Mesendoderm (in vitro differentiated cells): Measurements from ENCODE around the gene TRIM32.

Experiments used
- DNase-seq: peaks from one replicate; pipeline ENCODE4 v3.0.0; 2013
- H2AK5ac ChIP-seq: 2 replicates; pipeline ENCODE4 v1.6.1; 2013; ENCODE audit warnings: low read length, inconsistent platforms
- H2BK120ac ChIP-seq: 2 replicates; pipeline ENCODE4 v1.6.1; 2013; ENCODE audit warnings: low read depth, mild to moderate bottlenecking, low read length, moderate library complexity, mixed read lengths
- H2BK15ac ChIP-seq: replicated peaks from 2 replicates; pipeline ENCODE4 v1.6.1; 2013; ENCODE audit warnings: low read depth, mild to moderate bottlenecking, moderate library complexity
- H2BK5ac ChIP-seq: 2 replicates; pipeline ENCODE4 v1.6.1; 2013; ENCODE audit warnings: low read length, inconsistent platforms
- H3K18ac ChIP-seq: 2 replicates; pipeline ENCODE4 v1.6.1; 2013; ENCODE audit warnings: mild to moderate bottlenecking, low read length, mixed read lengths
- H3K23ac ChIP-seq: one replicate; pipeline ENCODE4 v1.6.1; 2013; ENCODE audit warnings: low read length
- H3K27ac ChIP-seq: 2 replicates; pipeline ENCODE4 v1.5.1; 2013; ENCODE audit warnings: low read depth, mild to moderate bottlenecking, inconsistent platforms, low read length, moderate library complexity
- H3K27me3 ChIP-seq: 2 replicates; pipeline ENCODE4 v1.6.1; 2013; ENCODE audit warnings: low read length, control low read depth, mild to moderate bottlenecking, inconsistent platforms; ENCODE audit not compliant: insufficient read depth, poor library complexity
- H3K36me3 ChIP-seq: 2 replicates; pipeline ENCODE4 v1.6.1; 2013; ENCODE audit warnings: low read length, inconsistent platforms; ENCODE audit not compliant: control insufficient read depth, insufficient read depth
- H3K4ac ChIP-seq: one replicate; pipeline ENCODE4 v1.6.1; 2013; ENCODE audit warnings: low read depth, mild to moderate bottlenecking, low read length, moderate library complexity
- H3K4me1 ChIP-seq: 2 replicates; pipeline ENCODE4 v1.6.1; 2013; ENCODE audit warnings: low read depth, low read length, inconsistent platforms; ENCODE audit not compliant: control insufficient read depth
- H3K4me2 ChIP-seq: 2 replicates; pipeline ENCODE4 v1.6.1; 2013; ENCODE audit warnings: low read length
- H3K4me3 ChIP-seq: 2 replicates; pipeline ENCODE4 v1.5.1; 2013; ENCODE audit warnings: mild to moderate bottlenecking, low read length
- H3K56ac ChIP-seq: one replicate; pipeline ENCODE4 v1.6.1; 2013; ENCODE audit warnings: low read length
- H3K79me1 ChIP-seq: 2 replicates; pipeline ENCODE4 v1.6.1; 2013; ENCODE audit warnings: low read length, inconsistent platforms
- H3K79me2 ChIP-seq: 2 replicates; pipeline ENCODE4 v1.6.1; 2013; ENCODE audit warnings: mild to moderate bottlenecking, low read length; ENCODE audit not compliant: control insufficient read depth, insufficient read depth
- H3K9ac ChIP-seq: 2 replicates; pipeline ENCODE4 v1.6.1; 2013; ENCODE audit warnings: low read length, inconsistent platforms
- H4K5ac ChIP-seq: one replicate; pipeline ENCODE4 v1.6.1; 2013; ENCODE audit warnings: low read length
- H4K8ac ChIP-seq: one replicate; pipeline ENCODE4 v1.6.1; 2013; ENCODE audit warnings: low read depth, mild to moderate bottlenecking, control low read depth, low read length, moderate library complexity
- WGBS: extraction: QIAGEN DNeasy Blood & Tissue Kit; methylation state at CpG from one replicate; pipeline ENCODE4 v1.1.7; 2013; ENCODE audit warnings: low lambda C conversion rate, missing lambda C conversion rate; ENCODE audit not compliant: insufficient coverage; ENCODE audit errors: extremely low coverage; 5-methylcytosine and 5-hydroxymethylcytosine counted together

Gene TRIM32

DNA sequence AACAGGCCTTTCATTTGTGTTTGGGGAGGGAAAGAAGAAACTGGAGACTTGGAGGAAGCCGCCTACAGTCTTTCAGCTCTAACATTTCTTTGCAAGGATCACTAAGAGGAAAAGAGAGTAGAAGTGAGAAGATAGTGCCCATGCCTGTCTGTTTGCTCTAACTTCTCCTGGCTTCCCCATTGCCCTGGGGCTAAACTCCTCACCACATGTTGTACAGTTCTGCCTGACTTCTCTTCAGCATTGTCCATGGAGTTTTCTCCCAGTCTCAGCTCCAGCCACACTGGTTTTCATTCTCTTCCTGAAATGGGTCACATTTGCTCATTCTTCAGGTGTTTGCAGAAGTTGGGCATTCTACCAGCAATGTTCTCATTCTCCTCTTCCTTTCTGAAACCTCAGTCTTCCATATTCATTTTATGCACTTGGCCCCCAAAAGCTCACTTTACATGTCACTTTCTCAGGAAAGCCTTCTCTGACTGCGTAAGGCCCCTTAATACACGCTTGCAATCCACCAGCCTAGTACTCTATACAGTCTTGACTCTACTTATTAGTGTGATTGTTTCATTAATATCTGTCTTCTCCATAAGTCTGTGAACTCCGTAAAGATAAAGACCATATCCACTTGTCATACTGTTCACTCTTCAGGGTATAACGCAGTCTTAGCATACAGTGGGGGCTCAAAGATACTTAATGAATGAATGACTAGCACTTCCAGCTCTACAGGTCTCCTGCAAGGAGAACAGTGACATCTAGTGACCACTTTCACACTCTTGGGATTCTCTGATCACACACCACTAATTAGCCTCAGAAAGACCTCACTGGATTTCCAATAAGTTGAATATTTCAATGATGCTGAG is 40.2 kb upstream of the TRIM32 start:
- WGBS, result no CpG with 5 or more reads among the region's 5 CpGs
- no peaks in the 10 kb centered on the region for H3K79me1 ChIP-seq
- DNase-seq, result peak; percentile 68

GRCh38 chr9:116647515-116647809 is 39.6 kb upstream of the TRIM32 start:
- H4K5ac ChIP-seq, result no peak overlapping the region
- no peaks in the 10 kb centered on the region for H3K36me3 ChIP-seq
- WGBS, result no CpG with 5 or more reads among the region's 4 CpGs
- no peak overlapping the region for H3K56ac ChIP-seq
- H3K4ac ChIP-seq, result no peak overlapping the region
- no peak overlapping the region for H3K9ac ChIP-seq
- H3K23ac ChIP-seq, result no peak overlapping the region
- no peak overlapping the region for H2BK15ac ChIP-seq
- H2AK5ac ChIP-seq, result no peak overlapping the region
- no peak overlapping the region for H2BK5ac ChIP-seq
- H3K27me3 ChIP-seq, result no peaks in the 10 kb centered on the region
- no peaks in the 10 kb centered on the region for H3K4me1 ChIP-seq
- no peak overlapping the region for H3K27ac ChIP-seq
- H2BK120ac ChIP-seq, result no peak overlapping the region
- no peak overlapping the region for H4K8ac ChIP-seq
- H3K79me1 ChIP-seq, result no peaks in the 10 kb centered on the region
- no peak for DNase-seq
- H3K4me3 ChIP-seq, result no peak overlapping the region
- H3K18ac ChIP-seq, result no peak overlapping the region
- no peak overlapping the region for H3K4me2 ChIP-seq
- no peaks in the 10 kb centered on the region for H3K79me2 ChIP-seq

More for the DNA sequence above, 40.2 kb upstream of the TRIM32 start:
- Histone ChIP-seq H3K27me3 (no peaks in the 10 kb centered on the region), H3K4ac (no peak overlapping the region), H3K4me2 (no peak overlapping the region), H2BK120ac (no peak overlapping the region), H3K4me3 (no peak overlapping the region), H2BK5ac (no peak overlapping the region), H4K8ac (no peak overlapping the region), H3K23ac (no peak overlapping the region), H3K36me3 (no peaks in the 10 kb centered on the region), H3K27ac (no peak overlapping the region), H3K56ac (no peak overlapping the region), H3K9ac (no peak overlapping the region), H3K18ac (no peak overlapping the region), H2BK15ac (no peak overlapping the region), H3K4me1 (no peaks in the 10 kb centered on the region), H3K79me2 (no peaks in the 10 kb centered on the region), H2AK5ac (no peak overlapping the region), H4K5ac (no peak overlapping the region)

- Histone ChIP-seq H3K4ac (no peak overlapping the region), H3K4me1 (no peaks in the 10 kb centered on the region), H2BK5ac (no peak overlapping the region), H3K4me3 (no peak overlapping the region), H2BK15ac (no peak overlapping the region), H2BK120ac (no peak overlapping the region), H3K23ac (no peak overlapping the region), H4K8ac (no peak overlapping the region), H3K79me1 (no peaks in the 10 kb centered on the region), H3K79me2 (no peaks in the 10 kb centered on the region), H4K5ac (no peak overlapping the region), H3K9ac (no peak overlapping the region), H3K27ac (no peak overlapping the region), H3K18ac (no peak overlapping the region), H3K56ac (no peak overlapping the region), H2AK5ac (no peak overlapping the region), H3K27me3 (no peaks in the 10 kb centered on the region), H3K4me2 (no peak overlapping the region), H3K36me3 (no peaks in the 10 kb centered on the region)
- no peak for DNase-seq
- no CpG with 5 or more reads among the region's 7 CpGs for WGBS
Observed at GRCh38 chr9:116653348-116654058, 33.6 kb upstream of the TRIM32 start.

DNA sequence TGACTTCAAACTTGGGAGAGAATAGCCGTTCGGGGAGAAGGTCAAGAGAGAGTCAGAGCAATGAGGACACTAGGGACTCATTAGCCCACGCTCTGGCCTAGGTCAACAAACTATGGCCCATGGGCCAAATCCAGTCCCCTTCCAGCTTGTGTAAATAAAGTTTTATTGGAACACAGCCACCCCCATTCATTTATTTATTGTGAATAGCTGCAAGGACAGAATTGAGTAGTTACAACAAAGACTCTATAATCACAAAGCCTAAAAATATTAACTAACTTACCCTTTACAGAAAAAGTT is 33.1 kb upstream of the TRIM32 start:
- WGBS, result no CpG with 5 or more reads among the region's 3 CpGs
- Histone ChIP-seq H4K8ac (no peak overlapping the region), H3K4me2 (no peak overlapping the region), H2BK15ac (no peak overlapping the region), H3K18ac (no peak overlapping the region), H2BK120ac (no peak overlapping the region), H3K79me1 (no peaks in the 10 kb centered on the region), H3K36me3 (no peaks in the 10 kb centered on the region), H3K27ac (no peak overlapping the region), H3K27me3 (no peaks in the 10 kb centered on the region), H3K4me1 (no peaks in the 10 kb centered on the region), H3K9ac (no peak overlapping the region), H4K5ac (no peak overlapping the region), H3K4ac (no peak overlapping the region), H2AK5ac (no peak overlapping the region), H3K56ac (no peak overlapping the region), H3K79me2 (no peaks in the 10 kb centered on the region), H3K4me3 (no peak overlapping the region), H3K23ac (no peak overlapping the region), H2BK5ac (no peak overlapping the region)
- no peak for DNase-seq

- H3K27ac ChIP-seq, result no peak overlapping the region
- H3K79me2 ChIP-seq, result no peaks in the 10 kb centered on the region
- no peak overlapping the region for H2BK5ac ChIP-seq
- no peak overlapping the region for H3K9ac ChIP-seq
- no peak overlapping the region for H3K4me2 ChIP-seq
- H3K18ac ChIP-seq, result no peak overlapping the region
- no peak overlapping the region for H3K4ac ChIP-seq
- DNase-seq, result no peak
- H3K4me3 ChIP-seq, result no peak overlapping the region
- no peaks in the 10 kb centered on the region for H3K4me1 ChIP-seq
- H3K27me3 ChIP-seq, result no peaks in the 10 kb centered on the region
- H3K23ac ChIP-seq, result no peak overlapping the region
- no peak overlapping the region for H2BK15ac ChIP-seq
- H4K5ac ChIP-seq, result no peak overlapping the region
- H3K56ac ChIP-seq, result no peak overlapping the region
- H4K8ac ChIP-seq, result no peak overlapping the region
- H3K79me1 ChIP-seq, result no peaks in the 10 kb centered on the region
- no peak overlapping the region for H2BK120ac ChIP-seq
- WGBS, result no CpG with 5 or more reads among the region's 5 CpGs
- H3K36me3 ChIP-seq, result no peaks in the 10 kb centered on the region
- no peak overlapping the region for H2AK5ac ChIP-seq
Observed at GRCh38 chr9:116656501-116656971, 30.6 kb upstream of the TRIM32 start.
